Astrocyte of the spinal cord (primary cell): ENCODE measurements around the gene CMSS1.

Source experiments
- DNase-seq: peaks from one replicate; pipeline ENCODE4 v3.0.0; 2011; ENCODE audit warnings: low read depth, low spot score
- H3K4me3 ChIP-seq: 2 replicates; pipeline ENCODE4 v1.5.1; 2011; ENCODE audit warnings: low read depth, mild to moderate bottlenecking, low read length, moderate library complexity
- CTCF ChIP-seq: IDR thresholded peaks from 2 replicates; pipeline ENCODE4 v1.5.1; 2012; ENCODE audit warnings: low read depth, mild to moderate bottlenecking, low read length, inconsistent platforms
- in situ Hi-C: cut with HindIII; loops from 2 replicates; pipeline ENCODE4 v1.10.0; 2017; ENCODE audit warnings: low sequenced_read_pairs

Gene CMSS1

GRCh38 chr3:99825004-99825640 is 7.5 kb downstream of the CMSS1 start:
- TF ChIP-seq CTCF: no peak
- DNase-seq: no peak
- H3K4me3 ChIP-seq: no peak overlapping the region
- in situ Hi-C loops: no loop called here

DNA sequence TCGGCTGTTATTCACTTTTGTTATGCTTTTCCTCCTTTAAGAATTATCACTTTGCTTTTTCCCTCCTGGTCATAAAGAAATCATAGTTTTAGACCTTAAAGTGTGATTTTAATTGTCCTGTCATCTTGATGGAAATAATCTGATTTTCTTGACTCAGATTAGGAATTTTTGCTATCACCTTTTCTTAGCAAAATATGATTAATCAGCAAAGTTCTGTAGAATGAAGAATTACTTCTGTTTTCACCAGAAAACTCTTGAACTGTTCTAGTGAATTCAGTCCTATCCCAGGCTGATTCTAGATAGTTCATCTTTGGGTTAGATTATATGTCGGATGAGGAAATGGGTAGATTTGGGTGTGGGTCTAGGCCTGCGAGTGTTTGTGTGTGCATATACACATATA is 12.2 kb downstream of the CMSS1 start:
- no peak for DNase-seq
- H3K4me3 ChIP-seq: no peak overlapping the region
- in situ Hi-C loops: no loop called here
- TF ChIP-seq CTCF: no peak

- in situ Hi-C loops: no loop called here
- H3K4me3 ChIP-seq: no peak overlapping the region
- no peak for TF ChIP-seq CTCF
- no peak for DNase-seq
These were observed 16.0 kb downstream of the CMSS1 start for GRCh38 chr3:99833617-99834205.

DNA sequence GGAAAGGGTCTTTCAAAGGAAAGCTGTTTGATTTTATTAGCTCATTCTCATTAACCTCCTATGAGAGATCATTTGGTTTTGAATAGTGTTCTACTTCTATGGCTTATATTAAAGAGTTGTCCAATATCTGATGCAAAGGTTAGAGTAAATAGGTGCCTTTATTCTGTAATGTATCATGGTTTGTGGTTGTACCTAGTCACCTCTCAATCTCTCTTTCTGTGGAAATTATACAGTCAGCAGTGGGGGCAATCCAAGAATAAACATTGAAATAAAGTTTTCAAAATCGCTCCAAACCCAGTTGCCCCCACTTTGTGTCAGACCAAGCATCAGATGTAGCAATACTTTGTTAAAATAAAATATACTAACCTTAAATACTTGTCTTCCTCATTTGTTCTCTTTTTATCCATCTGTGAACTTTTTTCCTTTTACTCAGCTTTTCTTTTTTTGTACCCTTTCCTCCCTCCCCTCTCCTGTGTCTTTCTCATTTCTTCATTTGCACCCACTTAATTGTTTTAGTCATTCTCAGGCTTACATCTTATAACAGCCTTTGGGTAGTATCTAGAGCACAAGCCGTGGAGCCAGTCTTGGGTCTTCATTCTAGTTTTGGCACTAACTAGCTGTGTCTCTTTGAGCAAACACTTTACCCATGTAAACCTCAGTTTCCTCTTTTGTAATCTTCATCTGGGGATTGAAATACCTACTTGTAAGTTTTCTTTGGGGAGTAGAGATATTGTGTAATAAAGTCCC is 16.7 kb downstream of the CMSS1 start:
- DNase-seq: no peak
- in situ Hi-C loops: no loop called here
- no peak overlapping the region for H3K4me3 ChIP-seq
- no peak for TF ChIP-seq CTCF

- no peak for DNase-seq
- in situ Hi-C loops: no loop called here
- H3K4me3 ChIP-seq: no peak overlapping the region
- TF ChIP-seq CTCF: no peak
These were observed 19.0 kb downstream of the CMSS1 start for GRCh38 chr3:99836681-99837080.

DNA sequence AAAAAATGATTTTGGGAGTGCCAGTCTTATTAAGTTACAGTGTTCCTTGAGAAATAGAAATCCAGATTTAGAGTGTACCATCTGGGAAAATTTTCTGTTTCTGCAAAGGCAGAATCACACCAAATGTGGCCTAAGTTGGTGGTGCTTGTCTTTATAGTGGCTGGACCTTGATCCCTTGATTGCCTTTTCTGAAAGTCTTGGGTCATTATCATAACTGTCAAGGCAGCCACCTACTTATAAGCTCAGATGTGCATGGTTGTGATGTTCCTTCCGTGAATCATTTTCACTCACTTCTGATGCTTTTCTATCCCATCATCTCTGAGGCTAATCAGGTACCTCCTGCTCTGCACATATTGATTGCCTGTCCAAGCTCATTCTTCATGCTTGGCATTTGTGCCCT is 20.1 kb downstream of the CMSS1 start:
- no peak overlapping the region for H3K4me3 ChIP-seq
- DNase-seq: no peak
- in situ Hi-C loops: no loop called here
- no peak for TF ChIP-seq CTCF
